ENCODE data around the gene WDR72.

WDR72 gene

GRCh38 chr15:53752406-53752805 is 7.1 kb downstream of the WDR72 start:
- Histone ChIP-seq H3K36me3 (ENCODE audit: control insufficient read depth, insufficient read depth, low read length) (no peaks in the 10 kb centered on the region), H3K4me1 (ENCODE audit: control insufficient read depth, insufficient read depth, low read length) (peaks cover 5% of the 10 kb centered on the region), H3K9me3 (ENCODE audit: control insufficient read depth, insufficient read depth, low read length) (no peaks in the 10 kb centered on the region), H3K9ac (ENCODE audit: low read depth, low read length) (no peak overlapping the region), H3K4me3 (ENCODE audit: low read depth, low read length) (no peak overlapping the region), H3K27me3 (ENCODE audit: control insufficient read depth, insufficient read depth, low read length) (peaks cover 9% of the 10 kb centered on the region)

GRCh38 chr15:53747501-53748068 is 11.9 kb downstream of the WDR72 start:
- Histone ChIP-seq H3K9me3 (ENCODE audit: control insufficient read depth, insufficient read depth, low read length) (no peaks in the 10 kb centered on the region), H3K4me1 (ENCODE audit: control insufficient read depth, insufficient read depth, low read length) (peaks cover 7% of the 10 kb centered on the region), H3K27me3 (ENCODE audit: control insufficient read depth, insufficient read depth, low read length) (no peaks in the 10 kb centered on the region), H3K36me3 (ENCODE audit: control insufficient read depth, insufficient read depth, low read length) (no peaks in the 10 kb centered on the region), H3K9ac (ENCODE audit: low read depth, low read length) (no peak overlapping the region), H3K4me3 (ENCODE audit: low read depth, low read length) (no peak overlapping the region)

- Histone ChIP-seq H3K4me3 (ENCODE audit: low read depth, low read length) (no peak overlapping the region), H3K9me3 (ENCODE audit: control insufficient read depth, insufficient read depth, low read length) (no peaks in the 10 kb centered on the region), H3K4me1 (ENCODE audit: control insufficient read depth, insufficient read depth, low read length) (peaks cover 7% of the 10 kb centered on the region), H3K9ac (ENCODE audit: low read depth, low read length) (no peak overlapping the region), H3K36me3 (ENCODE audit: control insufficient read depth, insufficient read depth, low read length) (no peaks in the 10 kb centered on the region), H3K27me3 (ENCODE audit: control insufficient read depth, insufficient read depth, low read length) (no peaks in the 10 kb centered on the region)
These were observed 13.4 kb downstream of the WDR72 start for GRCh38 chr15:53746101-53746500.

- no peaks in the 10 kb centered on the region for H3K4me1 ChIP-seq (ENCODE audit: control insufficient read depth, insufficient read depth, low read length)
- no peaks in the 10 kb centered on the region for H3K9me3 ChIP-seq (ENCODE audit: control insufficient read depth, insufficient read depth, low read length)
- H3K36me3 ChIP-seq (ENCODE audit: control insufficient read depth, insufficient read depth, low read length), result no peaks in the 10 kb centered on the region
- no peak overlapping the region for H3K9ac ChIP-seq (ENCODE audit: low read depth, low read length)
- H3K4me3 ChIP-seq (ENCODE audit: low read depth, low read length), result no peak overlapping the region
- no peaks in the 10 kb centered on the region for H3K27me3 ChIP-seq (ENCODE audit: control insufficient read depth, insufficient read depth, low read length)
These were observed 19.8 kb downstream of the WDR72 start for GRCh38 chr15:53739651-53740050.

DNA sequence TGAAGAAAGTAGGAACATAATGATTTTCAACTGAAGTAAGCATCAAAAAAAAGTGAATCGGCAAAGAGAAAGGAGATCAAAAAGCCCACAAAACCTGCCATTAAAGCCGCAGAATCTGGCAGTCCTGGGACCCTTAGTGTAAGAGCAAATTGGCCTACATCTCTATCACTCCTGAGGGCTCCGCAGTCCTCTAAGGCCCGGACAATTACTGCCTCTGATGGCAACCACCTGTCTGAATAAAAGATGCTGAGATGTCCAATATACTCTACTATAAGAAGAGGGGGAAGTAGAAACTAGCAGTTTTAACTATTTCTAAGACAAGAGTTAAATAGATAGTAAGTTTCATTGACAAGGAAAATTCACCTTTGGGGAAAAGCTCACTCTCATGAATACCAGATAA is 20.3 kb downstream of the WDR72 start:
- Histone ChIP-seq H3K4me3 (ENCODE audit: low read depth, low read length) (no peak overlapping the region), H3K9ac (ENCODE audit: low read depth, low read length) (no peak overlapping the region), H3K27me3 (ENCODE audit: control insufficient read depth, insufficient read depth, low read length) (no peaks in the 10 kb centered on the region), H3K4me1 (ENCODE audit: control insufficient read depth, insufficient read depth, low read length) (no peaks in the 10 kb centered on the region), H3K9me3 (ENCODE audit: control insufficient read depth, insufficient read depth, low read length) (no peaks in the 10 kb centered on the region), H3K36me3 (ENCODE audit: control insufficient read depth, insufficient read depth, low read length) (no peaks in the 10 kb centered on the region)

DNA sequence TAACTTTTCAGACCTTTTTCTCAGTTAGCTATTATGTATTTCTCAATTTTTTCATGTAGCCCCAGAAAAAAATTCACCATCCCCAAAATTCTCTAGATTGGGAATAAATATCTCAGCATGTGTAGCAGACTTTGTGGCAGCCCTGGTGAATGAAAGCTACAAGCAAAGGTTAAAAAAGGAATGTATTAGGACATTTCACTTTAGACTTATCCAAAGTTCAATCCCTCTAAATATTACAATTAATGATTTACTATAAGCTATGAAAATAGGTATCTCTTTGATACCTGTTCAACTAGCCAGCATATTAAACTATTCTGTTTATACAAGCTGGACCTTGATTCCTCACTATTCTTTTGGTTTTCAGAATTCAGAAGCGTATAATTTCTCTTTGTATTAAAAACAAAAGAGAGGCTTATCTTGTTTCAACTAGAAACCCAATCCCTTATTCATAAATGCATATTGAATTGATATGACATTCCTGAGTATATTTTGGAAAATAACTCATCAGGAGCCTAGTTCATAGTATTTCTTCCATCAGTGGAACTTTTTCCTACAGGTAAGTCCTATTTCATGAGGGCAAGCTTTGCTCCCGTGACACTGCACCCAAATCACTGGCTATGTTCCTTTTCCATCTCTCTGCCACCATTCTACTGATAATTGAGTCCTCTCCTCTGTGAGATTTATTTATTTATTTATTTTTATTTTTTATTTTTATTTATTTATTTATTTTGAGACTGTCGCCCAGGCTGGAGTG is 38.0 kb downstream of the WDR72 start:
- no peak overlapping the region for H3K4me3 ChIP-seq (ENCODE audit: low read depth, low read length)
- H3K9me3 ChIP-seq (ENCODE audit: control insufficient read depth, insufficient read depth, low read length), result no peaks in the 10 kb centered on the region
- no peaks in the 10 kb centered on the region for H3K27me3 ChIP-seq (ENCODE audit: control insufficient read depth, insufficient read depth, low read length)
- no peaks in the 10 kb centered on the region for H3K4me1 ChIP-seq (ENCODE audit: control insufficient read depth, insufficient read depth, low read length)
- no peaks in the 10 kb centered on the region for H3K36me3 ChIP-seq (ENCODE audit: control insufficient read depth, insufficient read depth, low read length)
- H3K9ac ChIP-seq (ENCODE audit: low read depth, low read length), result no peak overlapping the region

GRCh38 chr15:53716909-53717876 is 42.3 kb downstream of the WDR72 start:
- Histone ChIP-seq H3K4me1 (ENCODE audit: control insufficient read depth, insufficient read depth, low read length) (no peaks in the 10 kb centered on the region), H3K27me3 (ENCODE audit: control insufficient read depth, insufficient read depth, low read length) (no peaks in the 10 kb centered on the region), H3K9ac (ENCODE audit: low read depth, low read length) (no peak overlapping the region), H3K9me3 (ENCODE audit: control insufficient read depth, insufficient read depth, low read length) (no peaks in the 10 kb centered on the region), H3K36me3 (ENCODE audit: control insufficient read depth, insufficient read depth, low read length) (no peaks in the 10 kb centered on the region), H3K4me3 (ENCODE audit: low read depth, low read length) (no peak overlapping the region)

DNA sequence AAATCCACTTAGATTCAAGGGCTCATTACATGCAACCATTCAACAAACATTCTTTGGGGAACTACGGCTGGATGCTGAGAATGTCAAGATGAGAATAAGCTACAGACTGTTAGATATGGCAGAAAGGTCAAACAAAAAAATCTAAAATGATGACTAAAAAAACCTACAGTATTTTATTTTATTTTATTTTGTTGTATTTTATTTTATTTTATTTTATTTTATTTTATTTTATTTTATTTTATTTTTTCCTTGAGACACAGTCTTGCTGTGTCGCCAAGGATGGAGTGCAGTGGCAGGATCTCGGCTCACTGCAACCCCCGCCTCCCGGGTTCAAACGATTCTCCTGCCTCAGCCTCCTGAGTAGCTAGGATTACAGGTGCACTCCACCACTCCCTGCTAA is 46.2 kb downstream of the WDR72 start:
- Histone ChIP-seq H3K36me3 (ENCODE audit: control insufficient read depth, insufficient read depth, low read length) (no peaks in the 10 kb centered on the region), H3K4me3 (ENCODE audit: low read depth, low read length) (no peak overlapping the region), H3K4me1 (ENCODE audit: control insufficient read depth, insufficient read depth, low read length) (no peaks in the 10 kb centered on the region), H3K9ac (ENCODE audit: low read depth, low read length) (no peak overlapping the region), H3K9me3 (ENCODE audit: control insufficient read depth, insufficient read depth, low read length) (no peaks in the 10 kb centered on the region), H3K27me3 (ENCODE audit: control insufficient read depth, insufficient read depth, low read length) (no peaks in the 10 kb centered on the region)

GRCh38 chr15:53710906-53711305 is 48.6 kb downstream of the WDR72 start:
- no peak overlapping the region for H3K9ac ChIP-seq (ENCODE audit: low read depth, low read length)
- no peak overlapping the region for H3K4me3 ChIP-seq (ENCODE audit: low read depth, low read length)
- H3K27me3 ChIP-seq (ENCODE audit: control insufficient read depth, insufficient read depth, low read length), result no peaks in the 10 kb centered on the region
- H3K9me3 ChIP-seq (ENCODE audit: control insufficient read depth, insufficient read depth, low read length), result no peaks in the 10 kb centered on the region
- H3K4me1 ChIP-seq (ENCODE audit: control insufficient read depth, insufficient read depth, low read length), result no peaks in the 10 kb centered on the region
- H3K36me3 ChIP-seq (ENCODE audit: control insufficient read depth, insufficient read depth, low read length), result no peaks in the 10 kb centered on the region

- Histone ChIP-seq H3K4me3 (ENCODE audit: low read depth, low read length) (no peak overlapping the region), H3K36me3 (ENCODE audit: control insufficient read depth, insufficient read depth, low read length) (no peaks in the 10 kb centered on the region), H3K9me3 (ENCODE audit: control insufficient read depth, insufficient read depth, low read length) (no peaks in the 10 kb centered on the region), H3K4me1 (ENCODE audit: control insufficient read depth, insufficient read depth, low read length) (no peaks in the 10 kb centered on the region), H3K27me3 (ENCODE audit: control insufficient read depth, insufficient read depth, low read length) (no peaks in the 10 kb centered on the region), H3K9ac (ENCODE audit: low read depth, low read length) (no peak overlapping the region)
These were observed 49.6 kb downstream of the WDR72 start for GRCh38 chr15:53709821-53710220.

- H3K4me1 ChIP-seq (ENCODE audit: control insufficient read depth, insufficient read depth, low read length), result no peaks in the 10 kb centered on the region
- no peaks in the 10 kb centered on the region for H3K9me3 ChIP-seq (ENCODE audit: control insufficient read depth, insufficient read depth, low read length)
- H3K4me3 ChIP-seq (ENCODE audit: low read depth, low read length), result no peak overlapping the region
- H3K27me3 ChIP-seq (ENCODE audit: control insufficient read depth, insufficient read depth, low read length), result no peaks in the 10 kb centered on the region
- H3K36me3 ChIP-seq (ENCODE audit: control insufficient read depth, insufficient read depth, low read length), result no peaks in the 10 kb centered on the region
- H3K9ac ChIP-seq (ENCODE audit: low read depth, low read length), result no peak overlapping the region
These were observed 64.1 kb downstream of the WDR72 start for GRCh38 chr15:53695365-53695764.
